T-helper 17 cell (primary cell): Measurements from ENCODE around the gene FGFR1OP2. TPM values are rescaled to one million over a fixed set of nuclear protein-coding genes. Genes with fewer than 3 reads are reported as not detected.

ENCODE experiments used
- ATAC-seq: fragments of 150-1000 bp; cut with Tn5 transposase; 2 replicates; pipeline ENCODE4 v1.10.0; 2021; ENCODE audit warnings: mild to moderate bottlenecking, moderate library complexity
- DNase-seq, 3 donors: peaks; one replicate each; pipeline versions ENCODE4 v3.0.0 to v3.0.0-alpha.2; 2020 to 2021
- H3K9me3 ChIP-seq: one replicate; pipeline ENCODE4 v1.7.0; 2013; ENCODE audit warnings: low read length, mild to moderate bottlenecking; ENCODE audit not compliant: control insufficient read depth, poor library complexity, severe bottlenecking
- H3K27ac Mint-ChIP-seq: one replicate; pipeline ENCODE4 v1.8.0; 2022; ENCODE audit warnings: mild to moderate bottlenecking, moderate library complexity, mixed read lengths
- H3K27me3 Mint-ChIP-seq: one replicate; pipeline ENCODE4 v1.8.0; 2022; ENCODE audit warnings: mixed read lengths
- H3K36me3 Mint-ChIP-seq: one replicate; pipeline ENCODE4 v1.8.0; 2022; ENCODE audit warnings: low read depth, mixed read lengths
- H3K4me1 Mint-ChIP-seq: one replicate; pipeline ENCODE4 v1.8.0; 2022; ENCODE audit warnings: mild to moderate bottlenecking, mixed read lengths
- H3K4me3 Mint-ChIP-seq: one replicate; pipeline ENCODE4 v1.8.0; 2022; ENCODE audit warnings: mild to moderate bottlenecking, moderate library complexity, mixed read lengths
- total RNA-seq, 4 donors: library from RNA in 2 of 4; stranded (reverse) in 2 of 4; gene quantifications; one replicate each; pipeline ENCODE4 v1.2.3 and lab custom pipeline; 2022 to 2026

The FGFR1OP2 gene
- total RNA-seq, 2 donors from 2014 or later: 50.8 to 56.1 TPM

DNA sequence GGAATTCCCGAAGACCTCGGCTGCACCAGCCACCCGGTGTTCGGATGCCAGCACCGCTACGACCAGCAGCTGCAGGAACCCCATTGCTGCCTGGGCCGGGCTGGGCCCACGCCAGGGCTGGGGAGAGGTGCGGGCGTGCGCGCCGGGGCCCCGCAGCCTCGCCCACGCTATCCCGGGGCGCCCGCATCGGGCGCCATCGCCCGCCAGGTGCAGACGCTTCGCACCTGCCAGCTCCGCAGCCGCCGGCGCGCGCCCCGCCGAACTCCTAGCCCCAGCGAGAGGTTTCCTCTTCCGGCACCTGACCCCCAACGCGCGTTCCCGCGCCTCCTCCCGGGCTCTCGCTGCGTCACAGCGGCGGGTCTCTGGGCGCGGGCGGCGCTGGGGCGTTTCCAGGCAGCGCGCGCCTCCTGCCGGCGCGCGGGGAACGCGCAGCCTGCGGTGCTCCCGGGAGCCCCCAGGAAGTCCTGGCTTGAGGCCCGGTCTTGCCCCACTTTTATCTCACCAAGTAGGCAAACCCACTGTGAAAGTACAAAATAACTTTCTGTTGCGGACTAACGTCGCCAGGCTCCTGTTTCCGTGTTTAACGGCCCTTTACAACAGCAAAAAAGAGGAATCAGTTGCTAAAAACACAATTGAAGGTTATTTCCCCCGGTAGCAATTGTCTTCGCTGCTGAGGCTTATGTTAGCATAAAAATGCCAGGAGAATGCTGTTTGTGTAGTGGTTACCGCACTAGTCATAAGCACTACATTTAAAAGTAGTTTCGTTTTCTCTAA is 76.0 kb downstream of the FGFR1OP2 start, which contains the start of gene TM7SF3:
TM7SF3 (minus strand) TSS at position 300 of the 774 bp plus-strand sequence; CDS start at position 84, 216 bp downstream.
- Mint-ChIP-seq H3K27me3 (no peaks in the 10 kb centered on the region), H3K27ac (peak within 1 kb of the TSS; percentile 100), H3K36me3 (peaks cover 7% of the 10 kb centered on the region), H3K4me3 (peak within 1 kb of the TSS; percentile 86), H3K4me1 (peaks cover 32% of the 10 kb centered on the region)
- H3K9me3 ChIP-seq: no peaks in the 10 kb centered on the region
- peak; percentile 89 for ATAC-seq
- DNase-seq: peak; percentile 96 to 97 (median 96)

DNA sequence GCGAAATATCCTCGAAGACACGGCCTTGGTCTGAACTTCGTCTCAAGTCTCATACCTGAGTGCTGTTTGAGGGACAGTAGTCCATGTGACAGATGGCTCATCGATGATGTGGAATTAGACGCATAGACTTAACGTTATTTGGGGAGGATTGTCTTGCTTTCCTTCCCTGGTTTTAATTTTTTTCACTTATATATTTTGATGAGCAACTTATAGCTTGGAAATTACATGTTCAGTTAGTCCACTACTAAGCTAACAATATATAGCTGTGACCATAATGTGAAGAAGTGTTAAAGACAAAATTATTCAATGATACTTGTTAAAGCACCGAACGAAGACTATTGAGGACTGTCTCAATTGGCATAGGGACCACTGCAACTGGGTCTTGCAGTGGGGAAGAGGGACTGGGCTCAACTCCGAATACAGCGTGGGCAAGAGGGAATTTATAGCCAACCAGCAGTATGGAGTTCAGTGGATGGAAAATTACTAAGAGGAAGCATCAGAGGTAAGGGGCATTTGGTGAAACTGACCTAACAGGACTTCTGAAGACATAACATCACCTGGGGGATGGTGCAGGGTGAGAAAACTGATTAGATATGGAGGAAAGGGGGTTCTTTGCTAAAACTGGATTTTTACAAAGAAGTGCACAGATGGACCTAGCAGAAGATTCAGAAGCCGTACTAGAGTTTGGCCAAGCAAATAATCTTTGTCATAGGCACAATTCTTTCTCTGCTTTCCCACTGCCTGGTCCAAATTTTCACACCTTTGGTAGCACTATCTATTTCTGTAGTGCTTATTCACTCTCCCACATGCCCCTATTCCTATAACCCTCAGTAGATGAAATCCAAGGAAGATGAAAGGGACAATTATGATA is 76.8 kb downstream of the FGFR1OP2 start:
- peaks cover 6% of the 10 kb centered on the region for H3K36me3 Mint-ChIP-seq
- ATAC-seq (no peak), DNase-seq (no peak)
- no peaks in the 10 kb centered on the region for H3K27me3 Mint-ChIP-seq
- H3K9me3 ChIP-seq: no peaks in the 10 kb centered on the region
- peaks cover 31% of the 10 kb centered on the region for H3K4me1 Mint-ChIP-seq
- H3K4me3 Mint-ChIP-seq: peak overlapping the region; percentile 86
- peak overlapping the region; percentile 100 for H3K27ac Mint-ChIP-seq

DNA sequence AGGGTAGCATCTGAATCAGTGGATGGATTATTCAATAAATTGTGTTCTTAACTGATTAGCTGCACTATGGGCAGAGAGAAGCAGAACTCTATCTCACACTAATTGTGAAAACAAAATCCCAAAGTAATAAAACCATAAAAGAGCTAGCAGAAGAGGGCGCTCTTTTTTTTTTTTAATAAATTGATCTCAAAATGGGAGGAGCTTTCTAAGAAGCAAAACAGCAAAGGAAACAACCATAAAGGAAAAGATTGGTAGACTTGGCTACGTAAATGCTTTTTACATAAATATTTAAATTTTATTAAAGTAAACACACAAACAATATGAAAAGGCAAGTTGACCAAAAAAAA is 77.4 kb downstream of the FGFR1OP2 start:
- Mint-ChIP-seq H3K27me3 (no peaks in the 10 kb centered on the region), H3K27ac (peak overlapping the region; percentile 100), H3K4me3 (peak overlapping the region; percentile 86), H3K4me1 (peaks cover 26% of the 10 kb centered on the region), H3K36me3 (peaks cover 4% of the 10 kb centered on the region)
- DNase-seq (no peak), ATAC-seq (no peak)
- H3K9me3 ChIP-seq: no peaks in the 10 kb centered on the region

Other genes with a start within 250 kb of the FGFR1OP2 start
- gene ITPR2, start 105.3 kb upstream of the FGFR1OP2 start, total RNA-seq: 10 to 100 TPM; 52.9 to 54.5 TPM
- 10 to 100 TPM; 21.2 to 24.7 TPM for gene INTS13, start 489 bp upstream of the FGFR1OP2 start, total RNA-seq
- gene TM7SF3, start 75.9 kb downstream of the FGFR1OP2 start, total RNA-seq: 10 to 100 TPM; 22.5 to 24.3 TPM
- gene MED21, start 84.1 kb downstream of the FGFR1OP2 start, total RNA-seq: 10 to 100 TPM; 75.8 to 79.7 TPM
- not detected for gene C12orf71, start 144.1 kb downstream of the FGFR1OP2 start, total RNA-seq